HEK293 (cell line): Measurements from ENCODE around the gene DPP9.

Experiments used
- CTCF ChIA-PET: fragments of 350-600 bp; formaldehyde crosslinking; extraction: SDS; loops from one replicate; lab custom pipeline; 2021; ENCODE audit warnings: antibody characterized with exemption; lab: Yijun Ruan, JAX
- POLR2A ChIA-PET: fragments of 300-600 bp; formaldehyde crosslinking; extraction: SDS; loops from one replicate; lab custom pipeline; 2020; ENCODE audit warnings: antibody characterized with exemption, inconsistent platforms; lab: Yijun Ruan, JAX
- H3K27ac ChIP-seq: fragments of 200-500 bp; sonication (Bioruptor generic); 2 replicates; pipeline ENCODE4 v1.5.1; 2014; ENCODE audit warnings: low read depth, low read length, control low read depth, inconsistent platforms; ENCODE audit errors: extremely low read depth
- H3K36me3 ChIP-seq, 2 experiments: fragments of 200-500 bp in 1 of 2; sonication (Bioruptor generic) in 1 of 2; 1 replicate in 1 of 2; 2 replicates in 1 of 2; pipeline ENCODE4 v1.5.1; 2014 to 2017; ENCODE audit warnings: inconsistent platforms in 2 of 2, low read length in 2 of 2; ENCODE audit not compliant: control insufficient read depth in 2 of 2, insufficient read depth in 1 of 2
- H3K4me1 ChIP-seq: fragments of 200-500 bp; sonication (Bioruptor generic); 2 replicates; pipeline ENCODE4 v1.5.1; 2014; ENCODE audit warnings: mild to moderate bottlenecking, low read length, inconsistent platforms; ENCODE audit not compliant: control insufficient read depth, insufficient read depth
- H3K4me3 ChIP-seq: 2 replicates; pipeline ENCODE4 v1.5.1; 2011; ENCODE audit warnings: low read depth, mild to moderate bottlenecking, control low read depth, low read length, moderate library complexity
- H3K9me3 ChIP-seq: fragments of 200-500 bp; sonication (Bioruptor generic); 2 replicates; pipeline ENCODE4 v1.5.1; 2014; ENCODE audit warnings: low read depth, low read length, inconsistent platforms; ENCODE audit not compliant: control insufficient read depth, insufficient read depth
- KLF9 ChIP-seq: fragments of 450-650 bp; formaldehyde crosslinking; IDR thresholded peaks from 2 replicates; pipeline ENCODE4 v1.5.1; 2016; ENCODE audit warnings: missing biosample characterization, missing genetic modification characterization, low read depth
- SCRT1 ChIP-seq: fragments of 450-650 bp; formaldehyde crosslinking; IDR thresholded peaks from 2 replicates; pipeline ENCODE4 v1.5.1; 2016; ENCODE audit warnings: missing biosample characterization, missing genetic modification characterization, borderline replicate concordance
- SCRT2 ChIP-seq: fragments of 450-650 bp; formaldehyde crosslinking; IDR thresholded peaks from 2 replicates; pipeline ENCODE4 v1.5.1; 2016; ENCODE audit warnings: missing biosample characterization, missing genetic modification characterization
- ZBTB20 ChIP-seq: fragments of 450-650 bp; formaldehyde crosslinking; IDR thresholded peaks from 2 replicates; pipeline ENCODE4 v1.5.1; 2016; ENCODE audit warnings: missing biosample characterization, missing genetic modification characterization
- ZFHX2 ChIP-seq: fragments of 450-650 bp; formaldehyde crosslinking; conservative IDR thresholded peaks from 2 replicates; pipeline ENCODE4 v1.5.1; 2016; ENCODE audit warnings: missing biosample characterization, missing genetic modification characterization
- ZFP69B ChIP-seq: fragments of 450-650 bp; formaldehyde crosslinking; IDR thresholded peaks from 2 replicates; pipeline ENCODE4 v1.5.1; 2016; ENCODE audit warnings: missing biosample characterization, missing genetic modification characterization
- ZNF157 ChIP-seq: fragments of 450-650 bp; formaldehyde crosslinking; IDR thresholded peaks from 2 replicates; pipeline ENCODE4 v1.5.1; 2016; ENCODE audit warnings: missing biosample characterization, missing genetic modification characterization
- ZNF175 ChIP-seq: fragments of 450-650 bp; formaldehyde crosslinking; IDR thresholded peaks from 2 replicates; pipeline ENCODE4 v1.5.1; 2016; ENCODE audit warnings: missing biosample characterization, missing genetic modification characterization
- ZNF184 ChIP-seq: fragments of 450-650 bp; IDR thresholded peaks from 2 replicates; pipeline ENCODE4 v1.5.1; 2018; ENCODE audit warnings: missing biosample characterization, mild to moderate bottlenecking, missing genetic modification characterization
- ZNF274 ChIP-seq, 2 experiments: fragments of 200-500 bp in 1 of 2; fragments of 450-650 bp in 1 of 2; sonication (Bioruptor generic) in 1 of 2; formaldehyde crosslinking in 1 of 2; IDR thresholded peaks; 2 replicates each; pipeline versions ENCODE4 v1.5.1 to v1.6.1; 2014 to 2016; ENCODE audit warnings: borderline replicate concordance in 1 of 2, inconsistent platforms in 1 of 2, low read length in 1 of 2, missing biosample characterization in 1 of 2, missing genetic modification characterization in 1 of 2
- ZNF394 ChIP-seq: fragments of 450-650 bp; formaldehyde crosslinking; IDR thresholded peaks from 2 replicates; pipeline ENCODE4 v1.5.1; 2016; ENCODE audit warnings: missing biosample characterization, missing genetic modification characterization, mild to moderate bottlenecking, moderate library complexity, borderline replicate concordance
- ZNF529 ChIP-seq: fragments of 450-650 bp; formaldehyde crosslinking; IDR thresholded peaks from 2 replicates; pipeline ENCODE4 v1.5.1; 2017; ENCODE audit warnings: missing genetic modification characterization, missing biosample characterization; ENCODE audit not compliant: insufficient replicate concordance
- ZNF544 ChIP-seq: fragments of 450-650 bp; formaldehyde crosslinking; IDR thresholded peaks from 2 replicates; pipeline ENCODE4 v1.5.0; 2017; ENCODE audit warnings: missing biosample characterization, missing genetic modification characterization
- ZNF580 ChIP-seq: fragments of 450-650 bp; formaldehyde crosslinking; IDR thresholded peaks from 2 replicates; pipeline ENCODE4 v1.5.1; 2016; ENCODE audit warnings: missing biosample characterization, missing genetic modification characterization
- ZNF600 ChIP-seq: fragments of 450-650 bp; formaldehyde crosslinking; IDR thresholded peaks from 2 replicates; pipeline ENCODE4 v1.5.1; 2016; ENCODE audit warnings: missing biosample characterization, missing genetic modification characterization
- ZNF623 ChIP-seq: fragments of 450-650 bp; formaldehyde crosslinking; IDR thresholded peaks from 2 replicates; pipeline ENCODE4 v1.5.1; 2016; ENCODE audit warnings: missing biosample characterization, missing genetic modification characterization
- TF ChIP-seq, protein P1 (sequence below): fragments of 450-650 bp; formaldehyde crosslinking; IDR thresholded peaks from 2 replicates; pipeline ENCODE4 v1.5.1; 2016; ENCODE audit warnings: missing biosample characterization, missing genetic modification characterization
- TF ChIP-seq, protein P2 (sequence below): fragments of 450-650 bp; formaldehyde crosslinking; IDR thresholded peaks from 2 replicates; pipeline ENCODE4 v1.5.1; 2017; ENCODE audit warnings: missing biosample characterization, missing genetic modification characterization

The DPP9 gene

GRCh38 chr19:4755459-4755858 is 31.8 kb upstream of the DPP9 start:
- ChIA-PET POLR2A (no interaction called here), CTCF (interaction anchor here (0.7 kb wide), 2 partner anchors 35 to 488 kb away, joined by 3 read pairs; no protein-coding TSS in a partner anchor)
- H3K36me3 ChIP-seq: no peaks in the 10 kb centered on the region
- no peak overlapping the region for H3K27ac ChIP-seq
- no peaks in the 10 kb centered on the region for H3K9me3 ChIP-seq
- H3K4me3 ChIP-seq: no peak overlapping the region
- TF ChIP-seq SCRT1 (tag by site-specific recombination) (peak; percentile 71; the same call in 1 of the 2 replicates), ZNF544 (tag by site-specific recombination) (no peak), SCRT2 (peak; percentile 81)
- no peaks in the 10 kb centered on the region for H3K4me1 ChIP-seq

- POLR2A ChIA-PET: no interaction called here
- no peak overlapping the region for H3K4me3 ChIP-seq
- H3K4me1 ChIP-seq: no peaks in the 10 kb centered on the region
- H3K36me3 ChIP-seq: no peaks in the 10 kb centered on the region
- H3K9me3 ChIP-seq: no peaks in the 10 kb centered on the region
- TF ChIP-seq SCRT2 (peak; percentile 88), ZNF580 (tag by site-specific recombination) (no peak), ZFP69B (tag by site-specific recombination) (peak; percentile 92), ZNF394 (tag by site-specific recombination) (no peak), ZNF623 (tag by site-specific recombination) (peak; percentile 26; the same call in 1 of the 2 replicates), ZNF274 (IDR thresholded peaks at IDR 0.05; ENCODE audit: low read length) (no peak), ZNF274 (tag by site-specific recombination; IDR thresholded peaks at IDR 0.05; ENCODE audit: borderline replicate concordance) (no peak)
- TF ChIP-seq, protein P1, sequence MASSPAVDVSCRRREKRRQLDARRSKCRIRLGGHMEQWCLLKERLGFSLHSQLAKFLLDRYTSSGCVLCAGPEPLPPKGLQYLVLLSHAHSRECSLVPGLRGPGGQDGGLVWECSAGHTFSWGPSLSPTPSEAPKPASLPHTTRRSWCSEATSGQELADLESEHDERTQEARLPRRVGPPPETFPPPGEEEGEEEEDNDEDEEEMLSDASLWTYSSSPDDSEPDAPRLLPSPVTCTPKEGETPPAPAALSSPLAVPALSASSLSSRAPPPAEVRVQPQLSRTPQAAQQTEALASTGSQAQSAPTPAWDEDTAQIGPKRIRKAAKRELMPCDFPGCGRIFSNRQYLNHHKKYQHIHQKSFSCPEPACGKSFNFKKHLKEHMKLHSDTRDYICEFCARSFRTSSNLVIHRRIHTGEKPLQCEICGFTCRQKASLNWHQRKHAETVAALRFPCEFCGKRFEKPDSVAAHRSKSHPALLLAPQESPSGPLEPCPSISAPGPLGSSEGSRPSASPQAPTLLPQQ: peak; percentile 89
- no peak overlapping the region for H3K27ac ChIP-seq
- CTCF ChIA-PET: no interaction called here
Observed at GRCh38 chr19:4754248-4754647, 30.6 kb upstream of the DPP9 start.

GRCh38 chr19:4749870-4750590 is 26.4 kb upstream of the DPP9 start:
- ChIA-PET CTCF (no interaction called here), POLR2A (no interaction called here)

GRCh38 chr19:4748589-4748988 is 24.9 kb upstream of the DPP9 start:
- H3K4me3 ChIP-seq: no peak overlapping the region
- TF ChIP-seq ZNF529 (tag by site-specific recombination): peak; percentile 97
- TF ChIP-seq KLF9 (tag by site-specific recombination): no peak
- POLR2A ChIA-PET: interaction anchor here (1.1 kb wide), 1 partner anchor 20 kb away, joined by 3 read pairs; no protein-coding TSS in a partner anchor
- no peaks in the 10 kb centered on the region for H3K4me1 ChIP-seq
- H3K27ac ChIP-seq: no peak overlapping the region
- H3K36me3 ChIP-seq: no peaks in the 10 kb centered on the region
- no peaks in the 10 kb centered on the region for H3K9me3 ChIP-seq
- CTCF ChIA-PET: no interaction called here

More at GRCh38 chr19:4749870-4750590, 26.4 kb upstream of the DPP9 start:
- no peak for TF ChIP-seq ZNF184 (tag by site-specific recombination)
- TF ChIP-seq ZNF175 (tag by site-specific recombination): no peak
- 0 out of 2 replicates have a peak, but pooled peaks have one; percentile 38 for TF ChIP-seq ZNF600
- peak; percentile 22; the same call in 1 of the 2 replicates for TF ChIP-seq ZBTB20
- TF ChIP-seq ZNF157: no peak
- TF ChIP-seq ZFHX2 (tag by site-specific recombination): no peak
- TF ChIP-seq, protein P2, sequence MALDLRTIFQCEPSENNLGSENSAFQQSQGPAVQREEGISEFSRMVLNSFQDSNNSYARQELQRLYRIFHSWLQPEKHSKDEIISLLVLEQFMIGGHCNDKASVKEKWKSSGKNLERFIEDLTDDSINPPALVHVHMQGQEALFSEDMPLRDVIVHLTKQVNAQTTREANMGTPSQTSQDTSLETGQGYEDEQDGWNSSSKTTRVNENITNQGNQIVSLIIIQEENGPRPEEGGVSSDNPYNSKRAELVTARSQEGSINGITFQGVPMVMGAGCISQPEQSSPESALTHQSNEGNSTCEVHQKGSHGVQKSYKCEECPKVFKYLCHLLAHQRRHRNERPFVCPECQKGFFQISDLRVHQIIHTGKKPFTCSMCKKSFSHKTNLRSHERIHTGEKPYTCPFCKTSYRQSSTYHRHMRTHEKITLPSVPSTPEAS (tag by site-specific recombination): peak; percentile 58; the same call in 1 of the 2 replicates
- Histone ChIP-seq H3K4me1 (no peaks in the 10 kb centered on the region), H3K36me3 (no peaks in the 10 kb centered on the region), H3K4me3 (no peak overlapping the region), H3K27ac (no peak overlapping the region), H3K9me3 (no peaks in the 10 kb centered on the region)
